ENCODE results near the gene DPEP3.
A peak's percentile ranks its signal among the peaks of the same experiment; 100 is the strongest.

The DPEP3 gene

GRCh38 chr16:67992661-67993206, 12.4 kb upstream of the DPEP3 start:
- Histone ChIP-seq H3K36me3 (ENCODE audit: control insufficient read depth, insufficient read depth, low read length) (no peaks in the 10 kb centered on the region), H3K9ac (ENCODE audit: low read depth, low read length) (no peak overlapping the region), H3K4me1 (ENCODE audit: control insufficient read depth, insufficient read depth, low read length) (no peaks in the 10 kb centered on the region), H3K27me3 (ENCODE audit: control insufficient read depth, insufficient read depth, low read length) (peaks cover 11% of the 10 kb centered on the region), H3K4me3 (ENCODE audit: low read depth, low read length) (peak overlapping the region; percentile 8), H3K9me3 (ENCODE audit: control insufficient read depth, insufficient read depth, low read length) (no peaks in the 10 kb centered on the region)

GRCh38 chr16:67990018-67990386, 9.7 kb upstream of the DPEP3 start:
- H3K27me3 ChIP-seq (ENCODE audit: control insufficient read depth, insufficient read depth, low read length) = peaks cover 11% of the 10 kb centered on the region
- H3K4me1 ChIP-seq (ENCODE audit: control insufficient read depth, insufficient read depth, low read length) = no peaks in the 10 kb centered on the region
- H3K36me3 ChIP-seq (ENCODE audit: control insufficient read depth, insufficient read depth, low read length) = no peaks in the 10 kb centered on the region
- no peak overlapping the region for H3K4me3 ChIP-seq (ENCODE audit: low read depth, low read length)
- no peaks in the 10 kb centered on the region for H3K9me3 ChIP-seq (ENCODE audit: control insufficient read depth, insufficient read depth, low read length)
- no peak overlapping the region for H3K9ac ChIP-seq (ENCODE audit: low read depth, low read length)

- H3K9me3 ChIP-seq (ENCODE audit: control insufficient read depth, insufficient read depth, low read length) = no peaks in the 10 kb centered on the region
- no peaks in the 10 kb centered on the region for H3K36me3 ChIP-seq (ENCODE audit: control insufficient read depth, insufficient read depth, low read length)
- no peaks in the 10 kb centered on the region for H3K4me1 ChIP-seq (ENCODE audit: control insufficient read depth, insufficient read depth, low read length)
- H3K9ac ChIP-seq (ENCODE audit: low read depth, low read length) = no peak overlapping the region
- peaks cover 11% of the 10 kb centered on the region for H3K27me3 ChIP-seq (ENCODE audit: control insufficient read depth, insufficient read depth, low read length)
- H3K4me3 ChIP-seq (ENCODE audit: low read depth, low read length) = no peak overlapping the region
Measured at GRCh38 chr16:67989322-67990017, 9.2 kb upstream of the DPEP3 start.

GRCh38 chr16:67988675-67989074, 8.4 kb upstream of the DPEP3 start:
- no peaks in the 10 kb centered on the region for H3K36me3 ChIP-seq (ENCODE audit: control insufficient read depth, insufficient read depth, low read length)
- H3K4me1 ChIP-seq (ENCODE audit: control insufficient read depth, insufficient read depth, low read length) = no peaks in the 10 kb centered on the region
- H3K27me3 ChIP-seq (ENCODE audit: control insufficient read depth, insufficient read depth, low read length) = peaks cover 11% of the 10 kb centered on the region
- no peak overlapping the region for H3K4me3 ChIP-seq (ENCODE audit: low read depth, low read length)
- H3K9me3 ChIP-seq (ENCODE audit: control insufficient read depth, insufficient read depth, low read length) = no peaks in the 10 kb centered on the region
- no peak overlapping the region for H3K9ac ChIP-seq (ENCODE audit: low read depth, low read length)

GRCh38 chr16:67987460-67988160, 7.3 kb upstream of the DPEP3 start:
- Histone ChIP-seq H3K4me3 (ENCODE audit: low read depth, low read length) (no peak overlapping the region), H3K27me3 (ENCODE audit: control insufficient read depth, insufficient read depth, low read length) (peaks cover 6% of the 10 kb centered on the region), H3K9ac (ENCODE audit: low read depth, low read length) (no peak overlapping the region), H3K9me3 (ENCODE audit: control insufficient read depth, insufficient read depth, low read length) (no peaks in the 10 kb centered on the region), H3K4me1 (ENCODE audit: control insufficient read depth, insufficient read depth, low read length) (no peaks in the 10 kb centered on the region), H3K36me3 (ENCODE audit: control insufficient read depth, insufficient read depth, low read length) (no peaks in the 10 kb centered on the region)

- Histone ChIP-seq H3K27me3 (ENCODE audit: control insufficient read depth, insufficient read depth, low read length) (no peaks in the 10 kb centered on the region), H3K4me1 (ENCODE audit: control insufficient read depth, insufficient read depth, low read length) (no peaks in the 10 kb centered on the region), H3K4me3 (ENCODE audit: low read depth, low read length) (no peak overlapping the region), H3K9ac (ENCODE audit: low read depth, low read length) (no peak overlapping the region), H3K9me3 (ENCODE audit: control insufficient read depth, insufficient read depth, low read length) (no peaks in the 10 kb centered on the region), H3K36me3 (ENCODE audit: control insufficient read depth, insufficient read depth, low read length) (no peaks in the 10 kb centered on the region)
Measured at GRCh38 chr16:67986949-67987348, 6.7 kb upstream of the DPEP3 start.

- no peaks in the 10 kb centered on the region for H3K36me3 ChIP-seq (ENCODE audit: control insufficient read depth, insufficient read depth, low read length)
- H3K9ac ChIP-seq (ENCODE audit: low read depth, low read length) = no peak overlapping the region
- no peaks in the 10 kb centered on the region for H3K27me3 ChIP-seq (ENCODE audit: control insufficient read depth, insufficient read depth, low read length)
- H3K9me3 ChIP-seq (ENCODE audit: control insufficient read depth, insufficient read depth, low read length) = no peaks in the 10 kb centered on the region
- H3K4me3 ChIP-seq (ENCODE audit: low read depth, low read length) = no peak overlapping the region
- no peaks in the 10 kb centered on the region for H3K4me1 ChIP-seq (ENCODE audit: control insufficient read depth, insufficient read depth, low read length)
Measured at GRCh38 chr16:67982011-67982696, 1.9 kb upstream of the DPEP3 start.

GRCh38 chr16:67977469-67978227, 2.7 kb downstream of the DPEP3 start:
- no peak overlapping the region for H3K9ac ChIP-seq (ENCODE audit: low read depth, low read length)
- no peak overlapping the region for H3K4me3 ChIP-seq (ENCODE audit: low read depth, low read length)
- no peaks in the 10 kb centered on the region for H3K27me3 ChIP-seq (ENCODE audit: control insufficient read depth, insufficient read depth, low read length)
- no peaks in the 10 kb centered on the region for H3K4me1 ChIP-seq (ENCODE audit: control insufficient read depth, insufficient read depth, low read length)
- H3K36me3 ChIP-seq (ENCODE audit: control insufficient read depth, insufficient read depth, low read length) = no peaks in the 10 kb centered on the region
- H3K9me3 ChIP-seq (ENCODE audit: control insufficient read depth, insufficient read depth, low read length) = no peaks in the 10 kb centered on the region

- Histone ChIP-seq H3K4me1 (ENCODE audit: control insufficient read depth, insufficient read depth, low read length) (no peaks in the 10 kb centered on the region), H3K27me3 (ENCODE audit: control insufficient read depth, insufficient read depth, low read length) (no peaks in the 10 kb centered on the region), H3K9me3 (ENCODE audit: control insufficient read depth, insufficient read depth, low read length) (no peaks in the 10 kb centered on the region), H3K4me3 (ENCODE audit: low read depth, low read length) (no peak overlapping the region), H3K36me3 (ENCODE audit: control insufficient read depth, insufficient read depth, low read length) (no peaks in the 10 kb centered on the region), H3K9ac (ENCODE audit: low read depth, low read length) (no peak overlapping the region)
Measured at GRCh38 chr16:67977005-67977404, 3.3 kb downstream of the DPEP3 start.

GRCh38 chr16:67976205-67976604, 4.1 kb downstream of the DPEP3 start:
- H3K9me3 ChIP-seq (ENCODE audit: control insufficient read depth, insufficient read depth, low read length) = no peaks in the 10 kb centered on the region
- H3K36me3 ChIP-seq (ENCODE audit: control insufficient read depth, insufficient read depth, low read length) = no peaks in the 10 kb centered on the region
- H3K4me3 ChIP-seq (ENCODE audit: low read depth, low read length) = no peak overlapping the region
- H3K9ac ChIP-seq (ENCODE audit: low read depth, low read length) = no peak overlapping the region
- H3K27me3 ChIP-seq (ENCODE audit: control insufficient read depth, insufficient read depth, low read length) = no peaks in the 10 kb centered on the region
- no peaks in the 10 kb centered on the region for H3K4me1 ChIP-seq (ENCODE audit: control insufficient read depth, insufficient read depth, low read length)

GRCh38 chr16:67975321-67976105, 4.8 kb downstream of the DPEP3 start:
- no peaks in the 10 kb centered on the region for H3K36me3 ChIP-seq (ENCODE audit: control insufficient read depth, insufficient read depth, low read length)
- H3K27me3 ChIP-seq (ENCODE audit: control insufficient read depth, insufficient read depth, low read length) = no peaks in the 10 kb centered on the region
- no peak overlapping the region for H3K4me3 ChIP-seq (ENCODE audit: low read depth, low read length)
- no peaks in the 10 kb centered on the region for H3K4me1 ChIP-seq (ENCODE audit: control insufficient read depth, insufficient read depth, low read length)
- no peaks in the 10 kb centered on the region for H3K9me3 ChIP-seq (ENCODE audit: control insufficient read depth, insufficient read depth, low read length)
- no peak overlapping the region for H3K9ac ChIP-seq (ENCODE audit: low read depth, low read length)
